HEK293 (cell line): ENCODE measurements around the gene C11orf98.

Source experiments
- CTCF ChIP-seq: fragments of 450-650 bp; formaldehyde crosslinking; IDR thresholded peaks from 2 replicates; pipeline ENCODE4 v1.5.1; 2016; ENCODE audit warnings: missing biosample characterization, missing genetic modification characterization
- PBX3 ChIP-seq: sonication (generic); formaldehyde crosslinking; IDR thresholded peaks from 2 replicates; pipeline ENCODE4 v1.8.1; 2022; ENCODE audit warnings: mild to moderate bottlenecking, moderate library complexity, missing genetic modification reagents
- REST ChIP-seq: fragments of 450-650 bp; formaldehyde crosslinking; IDR thresholded peaks from 2 replicates; pipeline ENCODE4 v1.5.1; 2016; ENCODE audit warnings: missing biosample characterization, missing genetic modification characterization
- TRIM28 ChIP-seq: IDR thresholded peaks from 2 replicates; pipeline ENCODE4 v1.6.1; 2011; ENCODE audit warnings: low read length, control low read depth, borderline replicate concordance
- ZNF777 ChIP-seq: fragments of 450-650 bp; formaldehyde crosslinking; IDR thresholded peaks from 2 replicates; pipeline ENCODE4 v1.5.1; 2017; ENCODE audit warnings: missing biosample characterization, missing genetic modification characterization, borderline replicate concordance

GRCh38 chr11:62687508-62688396 lies 22.7 kb upstream of the C11orf98 start:
- TF ChIP-seq PBX3 = no peak
- no peak for TF ChIP-seq CTCF (tag by site-specific recombination)
- TF ChIP-seq TRIM28 = no peak
- TF ChIP-seq REST (tag by site-specific recombination) = no peak
- TF ChIP-seq ZNF777 (tag by site-specific recombination) = no peak
